Fibroblast of lung (primary cell): ENCODE measurements around the gene ANKRD27. TPM values are rescaled to one million over a fixed set of nuclear protein-coding genes. Genes with fewer than 3 reads are reported as not detected.
"Not testable (repeated sequence)": the region's sequence is repeated elsewhere in the genome, so short reads cannot be mapped to it uniquely, and the experiment has no call there.

Source experiments
- DNase-seq, 2 donors: peaks; one replicate each; pipeline versions ENCODE4 v3.0.0 to v3.0.0-alpha.2; 2010; ENCODE audit warnings: low read depth in 2 of 2
- H2AFZ ChIP-seq: 2 replicates; pipeline ENCODE4 v1.5.1; 2012; ENCODE audit warnings: low read length, control low read depth, inconsistent platforms
- H3K27ac ChIP-seq: 2 replicates; pipeline ENCODE4 v1.5.1; 2011; ENCODE audit warnings: low read length, control low read depth; ENCODE audit not compliant: insufficient read depth
- H3K27me3 ChIP-seq: 2 replicates; pipeline ENCODE4 v1.5.1; 2011; ENCODE audit warnings: mild to moderate bottlenecking, low read length; ENCODE audit not compliant: control insufficient read depth, insufficient read depth
- H3K36me3 ChIP-seq: 2 replicates; pipeline ENCODE4 v1.5.1; 2011; ENCODE audit warnings: low read length; ENCODE audit not compliant: control insufficient read depth, insufficient read depth
- H3K4me1 ChIP-seq: 2 replicates; pipeline ENCODE4 v1.5.1; 2011; ENCODE audit warnings: low read length; ENCODE audit not compliant: control insufficient read depth, insufficient read depth; ENCODE audit errors: extremely low read depth
- H3K4me2 ChIP-seq: 2 replicates; pipeline ENCODE4 v1.5.1; 2011; ENCODE audit warnings: low read length, control low read depth; ENCODE audit not compliant: insufficient read depth; ENCODE audit errors: extremely low read depth
- H3K4me3 ChIP-seq, 4 experiments: fragments of 200-600 bp in 1 of 4; sonication (generic) in 1 of 4; replicated peaks in 1 of 4; 2 replicates each; pipeline ENCODE4 v1.5.1; 2011 to 2016; ENCODE audit warnings: low read length in 4 of 4, low read depth in 3 of 4, mild to moderate bottlenecking in 3 of 4, control low read depth in 2 of 4, inconsistent platforms in 1 of 4, mixed read lengths in 1 of 4; ENCODE audit not compliant: insufficient read depth in 1 of 4; ENCODE audit errors: control extremely low read depth in 1 of 4
- H3K79me2 ChIP-seq: 2 replicates; pipeline ENCODE4 v1.5.1; 2012; ENCODE audit warnings: mild to moderate bottlenecking, low read length, inconsistent platforms; ENCODE audit not compliant: control insufficient read depth, insufficient read depth
- H3K9ac ChIP-seq: 2 replicates; pipeline ENCODE4 v1.5.1; 2011; ENCODE audit warnings: mild to moderate bottlenecking, low read length, control low read depth; ENCODE audit not compliant: insufficient read depth
- H3K9me3 ChIP-seq: 2 replicates; pipeline ENCODE4 v1.5.1; 2012; ENCODE audit warnings: low read depth, low read length; ENCODE audit not compliant: control insufficient read depth, insufficient read depth
- H4K20me1 ChIP-seq: 2 replicates; pipeline ENCODE4 v1.5.1; 2011; ENCODE audit warnings: low read length; ENCODE audit not compliant: control insufficient read depth, insufficient read depth; ENCODE audit errors: extremely low read depth
- EZH2 ChIP-seq: IDR thresholded peaks from 2 replicates; pipeline ENCODE4 v1.5.1; 2012; ENCODE audit warnings: low read length, control low read depth, mild to moderate bottlenecking; ENCODE audit errors: missing control alignments
- polyA plus RNA-seq, 2 donors: library from polyadenylated mRNA; depleted of rRNA in 1 of 2; stranded (reverse) in 1 of 2; unstranded in 1 of 2; fragments of >200 nt; gene quantifications; 2 replicates each; pipeline ENCODE4 v1.2.1, GENCODE V29; 2011 to 2012; ENCODE audit warnings: missing spikeins in 1 of 2
- total RNA-seq: library from RNA; depleted of rRNA; stranded (reverse); fragments of >200 nt; gene quantifications from 2 replicates; pipeline ENCODE4 v1.2.1, GENCODE V29; 2014
- TF ChIP-seq, protein P1 (sequence below), 2 donors: IDR thresholded peaks in 1 of 2; conservative IDR thresholded peaks in 1 of 2; 1 replicate in 1 of 2; 2 replicates in 1 of 2; pipeline ENCODE4 v1.5.1; 2011 to 2012; ENCODE audit warnings: low read length in 2 of 2, control low read depth in 1 of 2, inconsistent platforms in 1 of 2, low read depth in 1 of 2, mild to moderate bottlenecking in 1 of 2

ANKRD27 gene
- total and polyA plus RNA-seq, 2 donors (not counting 1 experiment from before 2014, with no cell fraction given): 29.7 to 38.3 TPM

DNA sequence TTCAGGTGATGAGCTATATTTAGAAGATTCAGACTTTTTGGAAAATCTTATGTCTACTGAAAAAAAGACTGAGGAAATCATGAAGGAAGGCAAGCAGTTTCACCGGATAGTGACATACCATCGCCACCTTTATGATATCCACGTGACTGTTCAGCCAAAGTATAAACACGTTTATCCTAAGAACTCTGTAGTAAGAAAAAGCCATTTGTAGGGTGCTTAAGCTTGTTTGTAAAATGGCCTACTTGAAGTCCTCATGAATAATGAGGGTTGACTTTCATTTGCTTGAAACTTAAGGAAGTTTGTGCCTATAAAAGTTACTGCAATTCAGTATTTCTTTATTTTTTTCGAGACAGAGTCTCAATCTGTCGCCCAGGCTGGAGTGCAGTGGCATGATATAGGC lies 36.8 kb upstream of the ANKRD27 start:
- no peak overlapping the region for H2AFZ ChIP-seq
- no peaks in the 10 kb centered on the region for H3K36me3 ChIP-seq
- H3K9me3 ChIP-seq: no peaks in the 10 kb centered on the region
- no peak overlapping the region for H3K27ac ChIP-seq
- no peaks in the 10 kb centered on the region for H4K20me1 ChIP-seq
- H3K4me2 ChIP-seq: no peak overlapping the region
- H3K79me2 ChIP-seq: peaks cover 3% of the 10 kb centered on the region
- H3K9ac ChIP-seq: no peak overlapping the region
- TF ChIP-seq, protein P1, sequence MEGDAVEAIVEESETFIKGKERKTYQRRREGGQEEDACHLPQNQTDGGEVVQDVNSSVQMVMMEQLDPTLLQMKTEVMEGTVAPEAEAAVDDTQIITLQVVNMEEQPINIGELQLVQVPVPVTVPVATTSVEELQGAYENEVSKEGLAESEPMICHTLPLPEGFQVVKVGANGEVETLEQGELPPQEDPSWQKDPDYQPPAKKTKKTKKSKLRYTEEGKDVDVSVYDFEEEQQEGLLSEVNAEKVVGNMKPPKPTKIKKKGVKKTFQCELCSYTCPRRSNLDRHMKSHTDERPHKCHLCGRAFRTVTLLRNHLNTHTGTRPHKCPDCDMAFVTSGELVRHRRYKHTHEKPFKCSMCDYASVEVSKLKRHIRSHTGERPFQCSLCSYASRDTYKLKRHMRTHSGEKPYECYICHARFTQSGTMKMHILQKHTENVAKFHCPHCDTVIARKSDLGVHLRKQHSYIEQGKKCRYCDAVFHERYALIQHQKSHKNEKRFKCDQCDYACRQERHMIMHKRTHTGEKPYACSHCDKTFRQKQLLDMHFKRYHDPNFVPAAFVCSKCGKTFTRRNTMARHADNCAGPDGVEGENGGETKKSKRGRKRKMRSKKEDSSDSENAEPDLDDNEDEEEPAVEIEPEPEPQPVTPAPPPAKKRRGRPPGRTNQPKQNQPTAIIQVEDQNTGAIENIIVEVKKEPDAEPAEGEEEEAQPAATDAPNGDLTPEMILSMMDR (conservative IDR thresholded peaks at IDR 0.05 in 1 of 2, IDR thresholded peaks at IDR 0.05 in 1 of 2; ENCODE audit: low read depth in 1 of 2, low read length in 2 of 2): no peak
- TF ChIP-seq EZH2: no peak
- H3K4me3 ChIP-seq: no peak overlapping the region
- no peaks in the 10 kb centered on the region for H3K4me1 ChIP-seq
- DNase-seq: no peak
- H3K27me3 ChIP-seq: no peaks in the 10 kb centered on the region

DNA sequence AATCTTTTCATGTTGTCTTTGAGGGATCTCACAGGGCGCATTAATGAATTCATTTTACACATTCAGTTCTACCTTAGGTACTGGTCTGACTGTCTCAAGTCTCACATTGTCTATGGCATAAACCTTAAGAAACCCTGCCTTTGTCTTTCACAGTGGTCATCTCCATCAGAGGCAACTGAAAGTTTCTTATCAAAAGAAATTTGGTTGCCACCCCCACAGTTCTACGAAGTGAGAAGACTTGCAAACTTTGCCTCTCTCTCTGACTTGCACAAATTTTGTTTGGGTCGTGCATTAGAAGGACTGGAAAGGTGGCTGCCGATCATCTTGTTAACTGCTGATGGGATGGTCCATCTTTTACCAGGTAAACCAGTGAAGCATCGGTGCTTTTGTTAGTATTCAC lies 34.1 kb upstream of the ANKRD27 start:
- H3K9me3 ChIP-seq: no peaks in the 10 kb centered on the region
- no peak overlapping the region for H3K4me3 ChIP-seq
- TF ChIP-seq, protein P1 (conservative IDR thresholded peaks at IDR 0.05 in 1 of 2, IDR thresholded peaks at IDR 0.05 in 1 of 2; ENCODE audit: low read depth in 1 of 2, low read length in 2 of 2): no peak
- TF ChIP-seq EZH2: no peak
- H3K79me2 ChIP-seq: peaks cover 4% of the 10 kb centered on the region
- DNase-seq: no peak
- no peaks in the 10 kb centered on the region for H4K20me1 ChIP-seq
- H3K27me3 ChIP-seq: no peaks in the 10 kb centered on the region
- H3K9ac ChIP-seq: no peak overlapping the region
- H2AFZ ChIP-seq: no peak overlapping the region
- no peak overlapping the region for H3K4me2 ChIP-seq
- H3K36me3 ChIP-seq: no peaks in the 10 kb centered on the region
- no peaks in the 10 kb centered on the region for H3K4me1 ChIP-seq
- no peak overlapping the region for H3K27ac ChIP-seq

DNA sequence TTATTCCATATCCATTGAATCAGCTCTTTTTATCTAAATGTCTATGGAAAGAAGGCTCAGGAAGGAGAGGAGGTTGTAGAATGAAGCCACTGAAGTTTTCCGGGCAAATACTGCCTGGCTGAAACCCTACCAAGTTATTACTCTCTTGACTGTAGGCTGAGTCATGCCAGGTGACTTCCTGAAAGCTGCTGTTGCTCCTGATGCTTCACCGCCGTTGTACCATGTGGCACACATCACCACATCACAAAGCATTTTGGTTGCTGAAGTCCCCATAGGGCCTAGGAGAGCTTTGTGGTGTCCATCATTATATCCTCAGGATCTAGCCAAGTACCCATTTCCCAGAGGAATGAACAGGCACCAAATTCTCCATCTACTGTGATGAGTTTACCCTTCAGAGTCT lies 33.5 kb upstream of the ANKRD27 start:
- Histone ChIP-seq H3K4me2 (no peak overlapping the region), H4K20me1 (no peaks in the 10 kb centered on the region), H3K4me1 (no peaks in the 10 kb centered on the region), H3K27me3 (no peaks in the 10 kb centered on the region), H2AFZ (no peak overlapping the region), H3K79me2 (peaks cover 4% of the 10 kb centered on the region), H3K36me3 (no peaks in the 10 kb centered on the region), H3K9me3 (no peaks in the 10 kb centered on the region), H3K9ac (no peak overlapping the region), H3K4me3 (no peak overlapping the region), H3K27ac (no peak overlapping the region)
- DNase-seq: no peak
- no peak for TF ChIP-seq EZH2
- TF ChIP-seq, protein P1 (conservative IDR thresholded peaks at IDR 0.05 in 1 of 2, IDR thresholded peaks at IDR 0.05 in 1 of 2; ENCODE audit: low read depth in 1 of 2, low read length in 2 of 2): no peak

DNA sequence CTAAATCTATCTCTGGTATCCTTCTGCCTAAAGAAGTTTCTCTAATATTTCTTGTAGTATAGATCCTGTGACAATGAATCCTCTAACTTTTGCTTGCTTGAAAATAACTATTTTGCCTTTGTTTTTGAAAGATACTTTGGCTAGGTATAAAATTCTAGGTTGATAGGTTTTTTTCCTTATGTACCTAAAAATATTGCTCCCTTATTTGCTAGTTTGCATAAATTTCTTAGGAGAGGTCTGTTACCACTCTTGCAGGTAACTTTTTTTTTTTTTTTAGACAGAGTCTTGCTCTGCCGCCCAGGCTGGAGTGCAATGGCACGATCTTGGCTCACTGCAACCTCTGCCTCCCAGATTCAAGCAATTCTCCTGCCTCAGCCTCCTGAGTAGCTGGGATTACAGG lies 29.0 kb upstream of the ANKRD27 start:
- H3K36me3 ChIP-seq, H3K27me3 ChIP-seq, H3K4me1 ChIP-seq, H3K27ac ChIP-seq, DNase-seq, H3K9me3 ChIP-seq, H3K4me3 ChIP-seq, H2AFZ ChIP-seq, H3K9ac ChIP-seq, H3K4me2 ChIP-seq, H4K20me1 ChIP-seq, H3K79me2 ChIP-seq: not testable (repeated sequence)
